ENCODE results near the gene CCDC186. TPM values are rescaled to one million over a fixed set of nuclear protein-coding genes. Genes with fewer than 3 reads are reported as not detected.

Gene CCDC186
- total RNA-seq, 1 donor from 2014 or later = 28.8 TPM

DNA sequence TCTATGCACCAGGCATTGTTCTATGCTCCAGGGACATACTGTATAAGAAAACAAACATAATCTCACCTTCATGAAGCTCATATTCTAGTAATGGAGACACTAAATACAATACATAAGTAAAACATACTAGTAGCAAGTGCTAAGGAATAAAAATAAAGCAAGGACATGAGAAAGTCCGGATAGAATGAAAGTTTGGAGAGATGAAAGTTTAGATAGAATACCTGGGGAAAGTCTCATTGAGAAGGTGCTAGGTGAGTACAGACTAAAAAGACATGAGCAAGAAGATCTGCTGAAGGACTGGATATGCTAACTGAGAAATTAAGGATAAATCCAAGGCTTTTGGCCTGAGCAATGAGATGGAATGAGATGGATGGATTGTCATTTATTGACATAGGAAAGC lies 34.0 kb downstream of the CCDC186 start:
- no peaks in the 10 kb centered on the region for H4K20me1 ChIP-seq (ENCODE audit: insufficient read depth, low read length)
- no peak overlapping the region for H3K4me3 ChIP-seq (ENCODE audit: insufficient read depth, low read depth, low read length)
- peaks cover 9% of the 10 kb centered on the region for H3K36me3 ChIP-seq (ENCODE audit: insufficient read depth, low read length)
- no peaks in the 10 kb centered on the region for H3K4me1 ChIP-seq (ENCODE audit: insufficient read depth, low read length)
- Mint-ChIP-seq H3K36me3 (ENCODE audit: low read depth, unreplicated experiment) (peaks cover 8% of the 10 kb centered on the region), H3K27me3 (ENCODE audit: low read depth, unreplicated experiment) (no peaks in the 10 kb centered on the region), H3K27ac (ENCODE audit: unreplicated experiment) (no peak overlapping the region), H3K4me3 (ENCODE audit: unreplicated experiment) (no peak overlapping the region), H3K4me1 (ENCODE audit: low read depth, unreplicated experiment) (no peaks in the 10 kb centered on the region), H3K9me3 (ENCODE audit: unreplicated experiment) (no peaks in the 10 kb centered on the region)
- FAIRE-seq (no peak), DNase-seq (ENCODE audit: low read depth) (no peak)
- no peaks in the 10 kb centered on the region for H3K79me2 ChIP-seq (ENCODE audit: insufficient read depth, low read length)
- H2AFZ ChIP-seq (ENCODE audit: low read depth, low read length) = no peak overlapping the region
- no peak overlapping the region for H3K4me2 ChIP-seq (ENCODE audit: low read length)
- H3K27me3 ChIP-seq (ENCODE audit: insufficient read depth, low read length) = no peaks in the 10 kb centered on the region
- no peak for TF ChIP-seq EZH2 (IDR thresholded peaks at IDR 0.05; ENCODE audit: insufficient read depth, low read length)
- TF ChIP-seq, protein P1, sequence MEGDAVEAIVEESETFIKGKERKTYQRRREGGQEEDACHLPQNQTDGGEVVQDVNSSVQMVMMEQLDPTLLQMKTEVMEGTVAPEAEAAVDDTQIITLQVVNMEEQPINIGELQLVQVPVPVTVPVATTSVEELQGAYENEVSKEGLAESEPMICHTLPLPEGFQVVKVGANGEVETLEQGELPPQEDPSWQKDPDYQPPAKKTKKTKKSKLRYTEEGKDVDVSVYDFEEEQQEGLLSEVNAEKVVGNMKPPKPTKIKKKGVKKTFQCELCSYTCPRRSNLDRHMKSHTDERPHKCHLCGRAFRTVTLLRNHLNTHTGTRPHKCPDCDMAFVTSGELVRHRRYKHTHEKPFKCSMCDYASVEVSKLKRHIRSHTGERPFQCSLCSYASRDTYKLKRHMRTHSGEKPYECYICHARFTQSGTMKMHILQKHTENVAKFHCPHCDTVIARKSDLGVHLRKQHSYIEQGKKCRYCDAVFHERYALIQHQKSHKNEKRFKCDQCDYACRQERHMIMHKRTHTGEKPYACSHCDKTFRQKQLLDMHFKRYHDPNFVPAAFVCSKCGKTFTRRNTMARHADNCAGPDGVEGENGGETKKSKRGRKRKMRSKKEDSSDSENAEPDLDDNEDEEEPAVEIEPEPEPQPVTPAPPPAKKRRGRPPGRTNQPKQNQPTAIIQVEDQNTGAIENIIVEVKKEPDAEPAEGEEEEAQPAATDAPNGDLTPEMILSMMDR (IDR thresholded peaks at IDR 0.05; ENCODE audit: insufficient read depth, low read depth, low read length) = no peak
- no peak overlapping the region for H3K9ac ChIP-seq (ENCODE audit: low read length)
- H3K27ac ChIP-seq (ENCODE audit: low read depth, low read length) = no peak overlapping the region
- H3K9me3 ChIP-seq (ENCODE audit: insufficient read depth, low read depth, low read length) = no peaks in the 10 kb centered on the region

DNA sequence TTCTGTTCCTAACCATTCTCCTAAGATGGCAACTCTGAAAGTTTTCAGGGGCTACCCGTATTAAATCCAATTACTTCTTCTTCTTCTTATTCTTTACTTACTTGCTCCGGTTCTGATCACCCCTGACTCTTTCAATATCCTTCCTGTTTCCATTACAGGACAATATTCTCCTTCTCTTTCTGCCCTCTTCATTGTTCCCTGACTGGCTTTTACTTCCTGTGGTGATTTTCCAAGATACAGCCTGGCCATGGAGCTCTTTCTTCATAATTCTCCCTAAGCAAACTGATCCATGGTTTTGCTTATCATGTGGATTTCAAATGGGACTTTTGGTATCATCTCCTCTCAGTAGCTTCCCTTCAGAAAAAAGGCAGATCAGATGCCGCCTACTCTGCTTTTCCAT lies 35.4 kb downstream of the CCDC186 start:
- no peaks in the 10 kb centered on the region for H3K27me3 ChIP-seq (ENCODE audit: insufficient read depth, low read length)
- no peak overlapping the region for H3K4me3 ChIP-seq (ENCODE audit: insufficient read depth, low read depth, low read length)
- peaks cover 8% of the 10 kb centered on the region for H3K36me3 ChIP-seq (ENCODE audit: insufficient read depth, low read length)
- H3K4me1 Mint-ChIP-seq (ENCODE audit: low read depth, unreplicated experiment) = no peaks in the 10 kb centered on the region
- H2AFZ ChIP-seq (ENCODE audit: low read depth, low read length) = no peak overlapping the region
- TF ChIP-seq EZH2 (IDR thresholded peaks at IDR 0.05; ENCODE audit: insufficient read depth, low read length) = no peak
- TF ChIP-seq, protein P1 (IDR thresholded peaks at IDR 0.05; ENCODE audit: insufficient read depth, low read depth, low read length) = no peak
- peaks cover 6% of the 10 kb centered on the region for H3K36me3 Mint-ChIP-seq (ENCODE audit: low read depth, unreplicated experiment)
- H3K4me1 ChIP-seq (ENCODE audit: insufficient read depth, low read length) = no peaks in the 10 kb centered on the region
- H3K79me2 ChIP-seq (ENCODE audit: insufficient read depth, low read length) = no peaks in the 10 kb centered on the region
- no peak overlapping the region for H3K9ac ChIP-seq (ENCODE audit: low read length)
- no peak overlapping the region for H3K27ac Mint-ChIP-seq (ENCODE audit: unreplicated experiment)
- H3K4me2 ChIP-seq (ENCODE audit: low read length) = no peak overlapping the region
- H3K27me3 Mint-ChIP-seq (ENCODE audit: low read depth, unreplicated experiment) = no peaks in the 10 kb centered on the region
- H4K20me1 ChIP-seq (ENCODE audit: insufficient read depth, low read length) = no peaks in the 10 kb centered on the region
- no peak overlapping the region for H3K27ac ChIP-seq (ENCODE audit: low read depth, low read length)
- FAIRE-seq (no peak), DNase-seq (ENCODE audit: low read depth) (no peak)
- H3K9me3 Mint-ChIP-seq (ENCODE audit: unreplicated experiment) = no peaks in the 10 kb centered on the region
- H3K9me3 ChIP-seq (ENCODE audit: insufficient read depth, low read depth, low read length) = no peaks in the 10 kb centered on the region
- no peak overlapping the region for H3K4me3 Mint-ChIP-seq (ENCODE audit: unreplicated experiment)

DNA sequence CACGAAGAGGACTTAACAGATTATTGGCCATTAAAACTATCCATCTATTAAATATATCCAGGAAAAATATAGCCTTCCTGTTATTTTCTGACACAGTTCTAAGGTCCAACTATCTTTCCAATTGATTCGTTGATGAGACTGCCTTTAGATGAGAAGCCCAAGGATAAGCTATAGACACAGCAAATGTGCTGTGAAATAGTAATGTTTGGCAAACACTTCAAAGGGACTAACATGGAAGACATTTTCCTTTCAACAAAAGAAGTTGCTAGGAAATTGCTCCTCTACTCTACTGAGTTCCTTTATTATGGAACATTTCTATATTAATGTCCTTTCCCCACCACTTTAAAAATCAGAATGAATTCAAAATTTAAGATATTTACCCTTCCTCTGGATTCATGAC lies 38.5 kb downstream of the CCDC186 start:
- H3K36me3 ChIP-seq (ENCODE audit: insufficient read depth, low read length) = peaks cover 27% of the 10 kb centered on the region
- no peak overlapping the region for H3K4me3 ChIP-seq (ENCODE audit: insufficient read depth, low read depth, low read length)
- Mint-ChIP-seq H3K27ac (ENCODE audit: unreplicated experiment) (no peak overlapping the region), H3K4me3 (ENCODE audit: unreplicated experiment) (no peak overlapping the region), H3K27me3 (ENCODE audit: low read depth, unreplicated experiment) (no peaks in the 10 kb centered on the region), H3K9me3 (ENCODE audit: unreplicated experiment) (no peaks in the 10 kb centered on the region), H3K4me1 (ENCODE audit: low read depth, unreplicated experiment) (no peaks in the 10 kb centered on the region), H3K36me3 (ENCODE audit: low read depth, unreplicated experiment) (peaks cover 1% of the 10 kb centered on the region)
- no peak for TF ChIP-seq EZH2 (IDR thresholded peaks at IDR 0.05; ENCODE audit: insufficient read depth, low read length)
- TF ChIP-seq, protein P1 (IDR thresholded peaks at IDR 0.05; ENCODE audit: insufficient read depth, low read depth, low read length) = no peak
- no peak overlapping the region for H3K4me2 ChIP-seq (ENCODE audit: low read length)
- H3K79me2 ChIP-seq (ENCODE audit: insufficient read depth, low read length) = no peaks in the 10 kb centered on the region
- H3K27ac ChIP-seq (ENCODE audit: low read depth, low read length) = no peak overlapping the region
- no peaks in the 10 kb centered on the region for H3K27me3 ChIP-seq (ENCODE audit: insufficient read depth, low read length)
- FAIRE-seq (no peak), DNase-seq (ENCODE audit: low read depth) (no peak)
- no peaks in the 10 kb centered on the region for H4K20me1 ChIP-seq (ENCODE audit: insufficient read depth, low read length)
- H3K9me3 ChIP-seq (ENCODE audit: insufficient read depth, low read depth, low read length) = no peaks in the 10 kb centered on the region
- H2AFZ ChIP-seq (ENCODE audit: low read depth, low read length) = no peak overlapping the region
- H3K9ac ChIP-seq (ENCODE audit: low read length) = no peak overlapping the region
- H3K4me1 ChIP-seq (ENCODE audit: insufficient read depth, low read length) = no peaks in the 10 kb centered on the region
